ENCODE data around the gene SPC24. TPM values are rescaled to one million over a fixed set of nuclear protein-coding genes. Genes with fewer than 3 reads are reported as not detected.
"Not testable (repeated sequence)": the region's sequence is repeated elsewhere in the genome, so short reads cannot be mapped to it uniquely, and the experiment has no call there.

The SPC24 gene
- polyA plus RNA-seq, 1 donor from 2014 or later: not detected

- Mint-ChIP-seq H3K4me3 (no peak overlapping the region), H3K4me1 (peaks cover 0 to 2% (median 0%) of the 10 kb centered on the region in 3 donors), H3K9me3 (no peaks in the 10 kb centered on the region), H3K27me3 (no peaks in the 10 kb centered on the region), H3K27ac (peak overlapping the region in 1 of 3 donors; percentile 10), H3K36me3 (no peaks in the 10 kb centered on the region)
Observed at GRCh38 chr19:11111117-11111770, 44.3 kb downstream of the SPC24 start.

GRCh38 chr19:11108746-11109145 is 46.8 kb downstream of the SPC24 start:
- Mint-ChIP-seq H3K36me3 (no peaks in the 10 kb centered on the region), H3K27ac (no peak overlapping the region), H3K27me3 (no peaks in the 10 kb centered on the region)

DNA sequence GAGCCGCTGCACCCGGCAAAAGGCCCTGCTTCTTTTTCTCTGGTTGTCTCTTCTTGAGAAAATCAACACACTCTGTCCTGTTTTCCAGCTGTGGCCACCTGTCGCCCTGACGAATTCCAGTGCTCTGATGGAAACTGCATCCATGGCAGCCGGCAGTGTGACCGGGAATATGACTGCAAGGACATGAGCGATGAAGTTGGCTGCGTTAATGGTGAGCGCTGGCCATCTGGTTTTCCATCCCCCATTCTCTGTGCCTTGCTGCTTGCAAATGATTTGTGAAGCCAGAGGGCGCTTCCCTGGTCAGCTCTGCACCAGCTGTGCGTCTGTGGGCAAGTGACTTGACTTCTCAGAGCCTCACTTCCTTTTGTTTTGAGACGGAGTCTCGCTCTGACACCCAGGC is 49.1 kb downstream of the SPC24 start:
- H3K9me3 Mint-ChIP-seq: no peaks in the 10 kb centered on the region
- H3K27me3 Mint-ChIP-seq: no peaks in the 10 kb centered on the region
- H3K36me3 Mint-ChIP-seq: no peaks in the 10 kb centered on the region
- no peaks in the 10 kb centered on the region for H3K4me1 Mint-ChIP-seq
- peak overlapping the region in 1 of 4 donors; percentile 38 for H3K4me3 Mint-ChIP-seq
- H3K27ac Mint-ChIP-seq: no peak overlapping the region

More at GRCh38 chr19:11108746-11109145, 46.8 kb downstream of the SPC24 start:
- no peak overlapping the region for H3K4me3 Mint-ChIP-seq
- H3K9me3 Mint-ChIP-seq: no peaks in the 10 kb centered on the region
- H3K4me1 Mint-ChIP-seq: no peaks in the 10 kb centered on the region

DNA sequence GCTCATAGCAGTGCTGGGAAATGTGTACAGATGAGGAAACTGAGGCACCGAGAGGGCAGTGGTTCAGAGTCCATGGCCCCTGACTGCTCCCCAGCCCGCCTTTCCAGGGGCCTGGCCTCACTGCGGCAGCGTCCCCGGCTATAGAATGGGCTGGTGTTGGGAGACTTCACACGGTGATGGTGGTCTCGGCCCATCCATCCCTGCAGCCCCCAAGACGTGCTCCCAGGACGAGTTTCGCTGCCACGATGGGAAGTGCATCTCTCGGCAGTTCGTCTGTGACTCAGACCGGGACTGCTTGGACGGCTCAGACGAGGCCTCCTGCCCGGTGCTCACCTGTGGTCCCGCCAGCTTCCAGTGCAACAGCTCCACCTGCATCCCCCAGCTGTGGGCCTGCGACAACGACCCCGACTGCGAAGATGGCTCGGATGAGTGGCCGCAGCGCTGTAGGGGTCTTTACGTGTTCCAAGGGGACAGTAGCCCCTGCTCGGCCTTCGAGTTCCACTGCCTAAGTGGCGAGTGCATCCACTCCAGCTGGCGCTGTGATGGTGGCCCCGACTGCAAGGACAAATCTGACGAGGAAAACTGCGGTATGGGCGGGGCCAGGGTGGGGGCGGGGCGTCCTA is 50.5 kb downstream of the SPC24 start:
- no peak overlapping the region for H3K4me3 Mint-ChIP-seq
- peaks cover 0 to under 1% (median 0%) of the 10 kb centered on the region in 3 donors for H3K9me3 Mint-ChIP-seq
- no peaks in the 10 kb centered on the region for H3K4me1 Mint-ChIP-seq
- no peaks in the 10 kb centered on the region for H3K36me3 Mint-ChIP-seq
- H3K27me3 Mint-ChIP-seq: no peaks in the 10 kb centered on the region
- H3K27ac Mint-ChIP-seq: no peak overlapping the region

DNA sequence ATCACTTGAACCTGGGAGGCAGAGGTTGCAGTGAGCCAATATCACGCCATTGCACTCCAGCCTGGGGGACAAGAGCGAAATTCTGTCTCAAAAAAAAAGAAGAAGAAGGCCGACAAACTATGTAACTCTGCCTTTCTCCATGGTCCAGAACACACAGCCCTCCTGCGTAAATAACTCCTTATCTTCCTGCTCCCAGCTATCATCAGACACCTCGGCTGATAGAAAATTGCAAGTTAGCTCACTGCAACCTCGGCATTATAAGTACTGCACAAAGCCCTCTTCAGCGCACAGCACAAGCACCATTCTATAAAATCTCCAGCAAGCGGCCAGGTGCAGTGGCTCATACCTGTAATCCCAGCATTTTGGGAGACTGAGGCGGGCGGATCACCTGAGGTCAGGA is 51.9 kb downstream of the SPC24 start:
- H3K36me3 Mint-ChIP-seq, H3K27ac Mint-ChIP-seq, H3K9me3 Mint-ChIP-seq, H3K4me1 Mint-ChIP-seq, H3K4me3 Mint-ChIP-seq, H3K27me3 Mint-ChIP-seq: not testable (repeated sequence)

DNA sequence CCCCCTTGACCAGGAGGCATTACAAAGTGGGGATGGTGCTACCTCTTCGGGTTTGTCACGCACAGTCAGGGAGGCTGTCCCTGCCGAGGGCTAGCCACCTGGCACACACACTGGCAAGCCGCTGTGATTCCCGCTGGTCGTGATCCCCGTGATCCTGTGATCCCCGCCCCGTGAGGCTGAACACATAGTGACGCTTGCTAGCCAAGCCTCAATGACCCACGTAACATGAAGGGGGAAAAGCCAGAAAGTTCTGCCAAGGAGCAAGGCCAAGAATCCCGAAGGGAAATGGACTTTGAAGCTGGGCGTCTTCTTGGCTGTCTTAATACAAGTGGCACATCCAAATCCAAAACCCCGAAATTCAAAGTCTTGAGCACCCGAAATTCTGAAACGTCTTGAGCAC is 52.6 kb downstream of the SPC24 start:
- Mint-ChIP-seq H3K27me3 (peaks cover 3% of the 10 kb centered on the region), H3K4me1 (no peaks in the 10 kb centered on the region), H3K9me3 (peaks cover 0 to 7% (median 5%) of the 10 kb centered on the region in 3 donors), H3K4me3 (no peak overlapping the region), H3K27ac (peak overlapping the region in 1 of 3 donors; percentile 43), H3K36me3 (no peaks in the 10 kb centered on the region)

- Mint-ChIP-seq H3K4me3 (no peak overlapping the region), H3K4me1 (peaks cover 5% of the 10 kb centered on the region in 3 donors), H3K27ac (peak overlapping the region in 1 of 3 donors; percentile 27), H3K9me3 (peaks cover 1 to 9% (median 7%) of the 10 kb centered on the region in 3 donors), H3K36me3 (no peaks in the 10 kb centered on the region), H3K27me3 (peaks cover 9% of the 10 kb centered on the region)
Observed at GRCh38 chr19:11101057-11101456, 54.5 kb downstream of the SPC24 start.

DNA sequence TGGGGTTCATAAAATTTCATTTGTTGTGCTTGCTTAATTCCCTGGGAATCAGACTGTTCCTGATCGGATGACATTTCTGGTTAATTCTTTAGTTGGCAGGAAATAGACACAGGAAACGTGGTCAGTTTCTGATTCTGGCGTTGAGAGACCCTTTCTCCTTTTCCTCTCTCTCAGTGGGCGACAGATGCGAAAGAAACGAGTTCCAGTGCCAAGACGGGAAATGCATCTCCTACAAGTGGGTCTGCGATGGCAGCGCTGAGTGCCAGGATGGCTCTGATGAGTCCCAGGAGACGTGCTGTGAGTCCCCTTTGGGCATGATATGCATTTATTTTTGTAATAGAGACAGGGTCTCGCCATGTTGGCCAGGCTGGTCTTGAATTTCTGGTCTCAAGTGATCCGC is 55.5 kb downstream of the SPC24 start:
- Mint-ChIP-seq H3K4me3 (no peak overlapping the region), H3K27me3 (peaks cover 18% of the 10 kb centered on the region), H3K4me1 (peaks cover 11 to 12% (median 11%) of the 10 kb centered on the region in 3 donors), H3K36me3 (no peaks in the 10 kb centered on the region), H3K27ac (no peak overlapping the region), H3K9me3 (peaks cover 1 to 9% (median 8%) of the 10 kb centered on the region in 3 donors)

GRCh38 chr19:11098861-11099260 is 56.7 kb downstream of the SPC24 start:
- no peak overlapping the region for H3K27ac Mint-ChIP-seq
- no peaks in the 10 kb centered on the region for H3K36me3 Mint-ChIP-seq
- no peak overlapping the region for H3K4me3 Mint-ChIP-seq
- peaks cover 26% of the 10 kb centered on the region for H3K27me3 Mint-ChIP-seq
- H3K9me3 Mint-ChIP-seq: peaks cover 1 to 10% (median 9%) of the 10 kb centered on the region in 3 donors
- H3K4me1 Mint-ChIP-seq: peaks cover 14 to 19% (median 17%) of the 10 kb centered on the region in 3 donors

DNA sequence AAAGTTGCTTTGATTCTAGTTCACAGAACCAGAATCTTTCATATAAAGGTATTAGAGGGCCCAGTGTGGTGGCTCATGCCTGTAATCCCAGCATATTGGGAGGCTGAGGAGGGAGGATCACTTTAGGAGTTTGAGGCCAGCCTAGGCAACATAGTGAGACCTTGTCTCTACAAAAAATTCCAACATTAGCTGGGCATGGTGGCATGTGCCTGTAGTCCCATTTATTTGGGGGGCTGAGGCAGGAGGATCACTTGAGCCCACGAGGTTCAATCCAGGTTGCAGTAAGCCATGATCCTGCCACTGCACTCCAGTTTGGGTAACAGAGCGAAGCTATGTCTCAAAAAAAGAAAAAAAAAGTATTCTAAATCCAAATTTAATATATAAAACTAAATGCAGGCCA is 57.3 kb downstream of the SPC24 start:
- Mint-ChIP-seq H3K4me3 (no peak overlapping the region), H3K36me3 (no peaks in the 10 kb centered on the region), H3K4me1 (peaks cover 14 to 19% (median 17%) of the 10 kb centered on the region in 3 donors)

DNA sequence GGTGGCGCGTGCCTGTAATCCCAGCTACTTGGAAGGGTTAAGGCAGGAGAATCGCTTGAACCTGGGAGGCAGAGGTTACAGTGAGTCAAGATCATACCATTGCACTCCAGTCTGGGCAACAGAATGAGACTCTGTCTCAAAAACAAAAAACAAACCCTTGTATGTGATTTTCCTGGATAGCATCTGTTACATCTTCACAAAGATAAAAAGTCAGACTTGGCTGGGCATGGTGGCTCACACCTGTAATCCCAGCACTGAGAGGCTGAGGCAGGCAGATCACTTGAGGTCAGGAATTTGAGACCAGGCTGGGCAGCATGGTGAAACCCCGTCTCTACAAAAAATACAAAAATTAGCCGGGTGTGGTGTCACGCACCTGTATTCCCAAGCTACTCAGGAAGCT is 58.2 kb downstream of the SPC24 start:
- H3K4me3 Mint-ChIP-seq, H3K27ac Mint-ChIP-seq, H3K36me3 Mint-ChIP-seq: not testable (repeated sequence)
- Mint-ChIP-seq H3K4me1 (peaks cover 22 to 26% (median 25%) of the 10 kb centered on the region in 3 donors), H3K9me3 (peaks cover 1 to 17% (median 9%) of the 10 kb centered on the region in 3 donors), H3K27me3 (peaks cover 28% of the 10 kb centered on the region)

More for the DNA sequence above, 57.3 kb downstream of the SPC24 start:
- peaks cover 26% of the 10 kb centered on the region for H3K27me3 Mint-ChIP-seq
- H3K9me3 Mint-ChIP-seq: peaks cover 1 to 10% (median 9%) of the 10 kb centered on the region in 3 donors
- H3K27ac Mint-ChIP-seq: no peak overlapping the region

DNA sequence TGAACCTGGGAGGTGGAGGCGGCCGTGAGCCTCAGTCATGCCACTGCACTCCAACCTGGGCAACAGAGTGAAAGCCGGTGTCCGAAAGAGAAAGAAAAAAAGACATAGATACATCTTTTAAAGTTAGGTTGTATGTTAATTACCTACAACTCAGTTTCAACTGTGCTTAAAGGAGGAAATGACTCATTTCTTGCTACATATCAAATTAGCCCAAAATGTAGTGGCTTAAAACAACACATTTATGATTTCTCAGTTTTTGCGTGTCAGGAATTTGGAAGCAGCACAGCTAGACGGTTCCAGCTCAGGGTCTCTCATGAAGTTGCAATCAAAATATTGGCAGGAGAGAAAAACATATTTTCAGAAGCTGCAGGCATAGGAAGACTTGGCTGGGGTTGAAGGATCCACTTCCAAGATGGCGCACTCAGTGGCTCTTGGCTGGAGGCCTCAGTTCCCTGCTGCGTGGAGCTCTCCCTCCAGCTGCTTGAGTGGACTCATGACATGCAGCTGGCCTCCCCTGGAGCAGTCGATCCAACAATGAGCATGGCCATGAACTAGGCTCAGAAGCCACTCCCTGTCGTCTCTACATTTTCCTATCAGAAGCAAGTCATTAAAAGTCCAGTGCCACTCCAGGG is 59.3 kb downstream of the SPC24 start:
- Mint-ChIP-seq H3K4me3 (peak overlapping the region in 3 of 4 donors; percentile 2 to 56 (median 13)), H3K27ac (peak overlapping the region; percentile 31 to 88 (median 87)), H3K9me3 (peaks cover 1 to 17% (median 9%) of the 10 kb centered on the region in 3 donors), H3K27me3 (peaks cover 28% of the 10 kb centered on the region), H3K36me3 (no peaks in the 10 kb centered on the region), H3K4me1 (peaks cover 22 to 28% (median 26%) of the 10 kb centered on the region in 3 donors)
